GM21576 (cell line): ENCODE data around the gene KHNYN.

Experiments
- ATAC-seq: cut with Tn5 transposase; IDR thresholded peaks from one replicate; pipeline ENCODE4 v1.9.1; 2021; ENCODE audit warnings: mild to moderate bottlenecking, moderate library complexity; ENCODE audit not compliant: unreplicated experiment

The KHNYN gene

DNA sequence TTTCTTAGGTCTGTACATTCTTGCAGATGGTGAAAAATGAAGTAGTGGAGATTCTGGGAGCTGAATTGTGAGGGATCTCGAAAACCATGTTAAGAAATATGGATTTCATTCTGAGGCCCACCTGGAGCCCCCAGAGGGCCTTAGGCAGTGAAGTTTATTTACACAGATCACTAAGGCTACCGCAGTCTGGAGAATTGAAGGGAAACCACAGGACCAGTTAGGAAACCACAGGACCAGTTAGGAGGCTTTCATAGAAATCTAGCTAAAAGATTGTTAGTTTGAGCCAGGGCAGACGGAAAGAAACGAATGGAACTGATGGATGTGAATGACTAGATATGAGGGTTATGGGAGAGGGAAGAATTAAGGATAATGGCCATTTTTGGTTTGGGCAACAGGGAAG is 7.5 kb upstream of the KHNYN start:
- no peak for ATAC-seq

DNA sequence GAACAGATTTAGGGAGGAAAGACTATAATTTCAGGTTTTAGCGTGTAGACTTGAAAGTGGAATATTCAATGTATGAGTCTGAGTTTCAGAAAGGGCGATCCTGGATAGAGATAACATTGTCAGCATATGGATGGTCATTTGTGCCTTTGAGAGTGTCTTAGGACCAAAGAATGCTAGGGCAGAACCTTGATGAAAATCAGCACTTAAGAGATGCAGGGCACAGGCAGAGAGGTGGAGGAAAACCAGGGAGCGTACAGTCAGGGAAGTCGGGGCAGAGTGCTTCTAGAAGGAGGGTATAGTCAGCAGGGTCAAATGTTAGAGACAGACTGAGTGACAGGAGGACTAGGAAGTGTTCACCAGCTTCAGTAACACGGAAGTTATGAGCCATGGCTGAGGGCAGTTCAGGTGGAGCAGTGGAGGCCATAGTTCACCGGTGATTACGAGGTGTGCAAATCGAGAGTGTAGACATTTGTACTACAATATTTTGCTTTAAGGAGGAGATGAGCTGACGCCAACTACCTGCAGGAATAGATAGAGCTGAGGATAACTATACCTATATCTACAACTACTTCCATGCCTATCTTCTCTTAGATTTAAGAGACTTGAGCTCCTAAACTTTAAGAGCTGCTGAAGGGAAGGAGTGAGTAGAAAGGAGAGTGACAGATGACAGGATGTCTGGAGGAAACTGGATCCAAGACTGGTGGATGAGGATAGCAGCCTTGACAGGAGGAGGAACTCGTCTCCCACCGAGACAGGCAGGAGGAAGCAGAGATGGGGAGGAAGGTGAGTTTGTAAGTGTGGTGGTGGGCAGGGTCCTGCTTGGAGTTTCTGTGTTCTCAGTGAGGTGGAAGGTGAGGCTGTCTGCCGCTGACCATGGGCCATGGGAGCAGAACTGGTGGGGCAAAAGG is 6.8 kb upstream of the KHNYN start:
- no peak for ATAC-seq

DNA sequence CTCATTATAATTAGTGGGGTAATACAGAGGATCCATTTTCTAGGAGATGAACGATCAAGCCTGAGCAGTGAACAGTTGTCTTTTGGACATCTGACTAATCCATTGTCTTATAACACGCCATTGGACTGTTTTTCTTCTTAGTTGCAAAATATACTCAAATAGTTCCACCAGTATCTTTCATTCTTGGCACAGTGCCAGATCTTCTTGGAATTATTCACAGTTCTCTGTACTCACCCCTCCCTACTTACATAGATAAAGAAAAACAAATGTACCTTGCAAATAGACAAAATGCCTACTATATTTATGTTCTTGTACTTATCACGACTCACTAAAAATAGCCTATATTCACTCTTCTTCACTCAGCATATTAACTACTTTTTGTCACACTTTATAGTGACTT is 4.0 kb upstream of the KHNYN start:
- no peak for ATAC-seq

GRCh38 chr14:24426150-24426911 is 3.4 kb upstream of the KHNYN start:
- ATAC-seq = no peak

DNA sequence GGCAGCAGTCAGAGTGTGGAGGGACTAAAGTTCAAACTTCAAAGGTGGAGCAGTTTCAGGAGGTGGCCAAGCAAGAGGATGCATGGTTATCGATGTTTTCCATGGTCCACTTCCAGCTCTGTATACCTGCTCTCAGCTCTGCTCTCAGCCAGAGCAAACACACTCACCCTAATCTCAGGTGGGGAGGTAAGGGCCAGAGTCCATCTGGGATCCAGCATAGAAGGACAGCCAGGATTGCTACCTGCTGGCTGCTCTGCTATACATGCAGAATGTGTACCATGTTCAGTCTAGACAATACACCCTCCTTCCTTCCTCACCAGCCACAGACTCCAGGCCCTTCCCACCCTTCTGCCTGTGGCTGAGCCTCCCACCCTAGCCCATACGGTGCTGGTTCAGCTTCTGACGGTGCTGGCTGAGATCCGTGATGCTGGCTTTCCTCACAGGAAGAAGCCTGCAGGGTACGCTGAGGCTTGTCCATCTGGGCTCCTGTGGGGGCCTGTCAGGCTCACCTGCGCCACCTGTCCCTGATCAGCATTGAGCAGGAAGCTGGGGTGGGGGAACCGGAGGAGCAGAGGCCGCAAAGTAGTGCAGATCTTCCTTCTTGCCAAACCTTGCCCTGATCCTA is 2.7 kb upstream of the KHNYN start:
- ATAC-seq = no peak

DNA sequence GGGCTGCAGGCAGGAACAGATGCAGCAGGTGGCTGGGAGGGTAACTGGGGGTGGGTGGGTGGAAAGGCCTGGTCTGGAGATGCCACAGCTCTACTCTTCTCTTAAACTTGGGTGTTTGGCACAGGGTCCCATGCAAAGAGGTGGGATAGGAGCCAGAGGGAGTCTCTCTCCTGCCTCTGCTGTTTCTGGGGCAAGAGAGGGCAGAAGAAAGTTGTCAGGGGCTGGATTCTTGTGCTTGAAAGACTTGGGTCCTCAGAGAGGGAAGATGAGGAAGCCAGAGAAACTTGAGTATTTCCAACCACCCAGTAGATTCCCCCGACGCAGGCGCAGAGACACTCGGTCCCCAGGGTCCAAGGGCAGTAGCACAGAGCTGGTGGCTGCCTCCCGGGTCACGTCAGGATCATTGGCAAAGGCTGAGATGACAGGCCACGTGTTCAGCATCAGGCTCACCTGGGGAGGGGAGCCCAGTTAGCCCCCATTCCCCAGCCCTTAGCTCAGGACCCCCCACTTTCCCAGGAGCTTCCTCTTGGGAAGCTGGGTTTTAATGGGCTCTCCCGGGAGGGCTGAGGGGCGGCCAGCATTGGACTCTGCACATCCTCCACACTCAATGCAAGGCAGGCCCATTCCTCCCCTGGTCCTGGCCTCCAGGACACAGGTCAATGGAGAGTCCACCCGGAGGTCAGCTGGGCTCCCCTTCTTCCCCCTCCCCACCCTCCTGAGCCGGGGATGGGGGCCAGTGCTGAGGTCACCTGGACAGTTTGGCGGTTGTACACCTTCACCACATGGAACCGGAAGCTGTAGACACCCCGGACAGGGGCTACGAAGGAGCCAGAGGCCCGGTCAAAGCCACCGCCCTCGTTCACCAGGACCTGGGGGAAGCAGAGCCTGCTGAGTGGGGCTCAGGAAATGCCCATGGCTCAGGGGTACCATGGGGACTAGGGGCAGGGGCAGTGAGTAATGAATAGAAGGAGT is 1.9 kb upstream of the KHNYN start:
- ATAC-seq = no peak

GRCh38 chr14:24428628-24429394 is 943 bp upstream of the KHNYN start:
- no peak for ATAC-seq

GRCh38 chr14:24430143-24430681 is 458 bp downstream of the KHNYN start:
- ATAC-seq = peak; percentile 51

DNA sequence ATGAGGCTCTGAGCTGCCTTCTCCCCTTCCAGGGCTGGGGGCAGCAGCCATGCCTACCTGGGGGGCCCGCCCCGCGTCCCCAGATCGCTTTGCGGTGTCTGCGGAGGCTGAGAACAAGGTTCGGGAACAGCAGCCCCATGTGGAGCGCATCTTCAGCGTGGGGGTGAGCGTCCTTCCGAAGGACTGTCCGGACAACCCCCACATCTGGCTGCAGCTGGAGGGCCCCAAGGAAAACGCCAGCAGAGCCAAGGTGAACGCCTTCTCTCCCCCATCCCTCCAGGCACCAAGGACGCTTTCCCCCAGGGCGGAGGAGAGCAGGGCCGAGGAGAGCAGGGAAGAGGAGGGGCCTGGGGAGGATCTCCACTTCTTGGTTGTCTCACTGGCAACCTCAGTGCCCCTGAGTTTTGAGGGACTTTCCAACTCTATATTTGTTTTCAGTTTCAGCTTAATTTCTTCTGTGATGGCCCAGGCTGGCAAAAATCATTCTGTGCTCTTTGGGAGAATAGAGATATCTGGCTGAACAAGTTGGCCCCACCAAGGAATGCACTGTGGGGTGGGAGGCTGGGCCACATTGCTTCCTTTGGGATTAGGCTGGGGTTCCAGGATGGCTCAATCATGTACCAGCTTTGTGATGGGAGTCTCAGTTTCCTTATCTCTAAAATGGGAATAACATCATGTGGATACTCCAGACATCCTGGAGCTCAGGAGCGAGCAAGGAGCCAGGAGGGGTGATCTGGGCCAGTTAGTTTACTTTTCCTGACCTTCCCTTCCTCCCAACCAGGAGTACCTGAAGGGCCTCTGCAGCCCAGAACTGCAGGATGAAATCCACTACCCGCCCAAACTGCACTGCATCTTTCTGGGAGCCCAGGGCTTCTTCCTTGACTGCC is 1.2 kb downstream of the KHNYN start:
- peak; percentile 16 for ATAC-seq

- peak; percentile 51 for ATAC-seq
Observed at GRCh38 chr14:24431569-24432258, 2.0 kb downstream of the KHNYN start.

GRCh38 chr14:24432259-24433131 is 2.7 kb downstream of the KHNYN start:
- no peak for ATAC-seq

GRCh38 chr14:24434036-24434435 is 4.3 kb downstream of the KHNYN start:
- no peak for ATAC-seq

GRCh38 chr14:24434676-24435075 is 4.9 kb downstream of the KHNYN start:
- ATAC-seq = no peak

DNA sequence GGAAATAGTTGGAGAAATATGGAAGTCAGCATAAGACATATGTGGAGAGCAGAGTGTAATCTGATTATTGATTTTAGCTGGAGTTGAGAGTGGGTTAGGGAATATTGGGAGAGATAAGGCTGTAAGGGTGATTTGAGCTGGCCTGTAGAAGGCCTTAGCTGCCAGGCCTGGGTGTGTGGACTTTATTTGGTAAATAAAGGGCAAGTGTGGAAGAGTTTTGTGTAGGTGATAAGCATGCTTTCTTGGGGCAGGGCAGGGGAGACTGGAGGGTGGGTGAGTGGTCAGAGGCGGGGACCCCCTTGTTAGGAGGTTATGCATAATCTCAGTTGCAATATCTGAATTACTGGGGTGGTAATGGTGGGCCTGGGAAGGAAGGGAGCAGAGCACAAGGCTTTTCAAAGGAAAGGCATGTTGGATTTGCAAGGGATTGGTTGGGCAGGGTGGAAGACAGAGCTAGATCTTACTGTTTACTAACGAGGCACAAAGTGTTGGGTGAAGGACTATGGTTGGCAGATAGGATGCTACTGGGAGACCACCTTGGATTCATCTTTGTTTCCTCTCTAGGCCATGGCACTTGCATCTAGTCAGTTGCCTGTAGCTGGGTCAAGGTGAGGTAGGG is 5.5 kb downstream of the KHNYN start:
- ATAC-seq = no peak

GRCh38 chr14:24435998-24436354 is 6.2 kb downstream of the KHNYN start:
- no peak for ATAC-seq

DNA sequence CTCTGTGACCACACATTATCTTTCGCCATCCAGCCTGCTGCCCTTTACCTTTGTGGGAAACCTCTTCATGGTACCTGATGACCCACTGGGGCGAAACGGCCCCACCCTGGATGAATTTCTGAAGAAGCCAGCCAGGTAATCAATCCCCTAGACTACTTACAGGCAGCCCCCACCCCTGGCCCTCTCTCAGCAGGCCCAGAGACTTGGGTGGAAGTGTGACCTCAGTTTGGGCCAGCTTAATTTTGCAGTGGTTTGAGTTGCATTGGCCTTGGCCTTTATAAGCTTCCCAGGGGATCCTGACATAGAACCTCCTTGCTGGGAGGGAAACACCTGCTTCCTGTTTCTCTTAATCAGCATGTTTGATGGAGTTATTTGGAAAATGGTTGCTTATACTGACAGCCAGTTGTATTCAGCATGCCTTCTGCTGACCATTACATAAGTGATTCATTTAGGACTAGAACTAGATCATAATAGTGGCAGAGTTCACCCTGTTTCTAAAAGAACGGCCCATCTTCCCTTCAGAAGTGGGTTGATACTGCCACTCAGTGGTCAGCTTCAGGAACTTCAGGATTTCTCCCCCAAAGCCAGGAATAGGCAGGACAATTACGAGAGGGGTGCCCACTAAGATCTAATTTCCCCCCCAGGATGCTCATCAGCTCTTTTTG is 6.7 kb downstream of the KHNYN start:
- no peak for ATAC-seq
